IMR-90 (cell line): ENCODE data around the gene OGG1. TPM values are rescaled to one million over a fixed set of nuclear protein-coding genes. Genes with fewer than 3 reads are reported as not detected.

ENCODE experiments used
- ATAC-seq: fragments of 200-7000 bp; cut with Tn5 transposase; 2 replicates; pipeline ENCODE4 v1.9.1; 2020; ENCODE audit warnings: low read depth, mild to moderate bottlenecking, moderate library complexity
- BruUV-seq: library from RNA; stranded (reverse); fragments of 400-500 nt; replicated peaks from 2 replicates; lab custom pipeline; 2021; lab: Mats Ljungman, UMichigan
- CTCF ChIA-PET: fragments of 300-600 bp; formaldehyde crosslinking; extraction: SDS; loops from one replicate; lab custom pipeline; 2021; ENCODE audit warnings: antibody characterized with exemption; lab: Yijun Ruan, JAX
- POLR2A ChIA-PET: fragments of 300-600 bp; sonication (Branson Sonifier 250); formaldehyde crosslinking; loops from one replicate; lab custom pipeline; 2022; ENCODE audit warnings: antibody characterized with exemption; ENCODE audit not compliant: unreplicated experiment; lab: Charles Lee
- DNase-seq: peaks from one replicate; pipeline ENCODE4 v3.0.0; 2013
- H2AFZ ChIP-seq: replicated peaks from 2 replicates; pipeline ENCODE3; 2013; ENCODE audit warnings: low read length, mild to moderate bottlenecking; ENCODE audit not compliant: poor library complexity
- H2AK5ac ChIP-seq: 2 replicates; pipeline ENCODE4 v1.6.1; 2013; ENCODE audit warnings: low read depth, low read length, inconsistent platforms
- H2AK9ac ChIP-seq: replicated peaks from 2 replicates; pipeline ENCODE3; 2013; ENCODE audit warnings: mild to moderate bottlenecking, low read depth, low read length, moderate library complexity; ENCODE audit not compliant: poor library complexity
- H2BK120ac ChIP-seq: 2 replicates; pipeline ENCODE4 v1.6.1; 2013; ENCODE audit warnings: low read depth, low read length, inconsistent platforms
- H2BK15ac ChIP-seq: 3 replicates; pipeline ENCODE4 v1.6.1; 2013; ENCODE audit warnings: low read depth, low read length, inconsistent platforms
- H2BK20ac ChIP-seq: 2 replicates; pipeline ENCODE4 v1.6.1; 2013; ENCODE audit warnings: low read depth, mild to moderate bottlenecking, inconsistent platforms, low read length, moderate library complexity
- H2BK5ac ChIP-seq: 2 replicates; pipeline ENCODE4 v1.6.1; 2013; ENCODE audit warnings: mild to moderate bottlenecking, low read depth, low read length, inconsistent platforms; ENCODE audit not compliant: poor library complexity, severe bottlenecking
- H3K14ac ChIP-seq: replicated peaks from 2 replicates; pipeline ENCODE4 v1.6.1; 2013; ENCODE audit warnings: low read depth, low read length, inconsistent platforms
- H3K18ac ChIP-seq: 2 replicates; pipeline ENCODE4 v1.6.1; 2013; ENCODE audit warnings: low read depth, low read length, control low read depth
- H3K23ac ChIP-seq: 2 replicates; pipeline ENCODE4 v1.6.1; 2013; ENCODE audit warnings: low read depth, low read length, inconsistent platforms
- H3K27ac ChIP-seq: 2 replicates; pipeline ENCODE4 v1.5.1; 2013; ENCODE audit warnings: mild to moderate bottlenecking, control low read depth, low read length; ENCODE audit not compliant: insufficient read depth
- H3K27me3 ChIP-seq: 2 replicates; pipeline ENCODE4 v1.6.1; 2013; ENCODE audit warnings: low read length; ENCODE audit not compliant: control insufficient read depth, insufficient read depth
- H3K36me3 ChIP-seq: 2 replicates; pipeline ENCODE4 v1.6.1; 2013; ENCODE audit warnings: low read length, mixed read lengths; ENCODE audit not compliant: control insufficient read depth, insufficient read depth
- H3K4ac ChIP-seq: 2 replicates; pipeline ENCODE4 v1.6.1; 2013; ENCODE audit warnings: low read depth, low read length, inconsistent platforms
- H3K4me1 ChIP-seq: 2 replicates; pipeline ENCODE4 v1.6.1; 2013; ENCODE audit warnings: low read length, mixed read lengths; ENCODE audit not compliant: control insufficient read depth, insufficient read depth
- H3K4me2 ChIP-seq: 2 replicates; pipeline ENCODE4 v1.6.1; 2013; ENCODE audit warnings: low read depth, mild to moderate bottlenecking, control low read depth, low read length, moderate library complexity
- H3K4me3 ChIP-seq: 2 replicates; pipeline ENCODE4 v1.5.1; 2013; ENCODE audit warnings: low read depth, mild to moderate bottlenecking, control low read depth, low read length, moderate library complexity; ENCODE audit not compliant: insufficient read depth
- H3K56ac ChIP-seq: 2 replicates; pipeline ENCODE4 v1.6.1; 2013; ENCODE audit warnings: low read length, inconsistent platforms; ENCODE audit not compliant: insufficient read depth; ENCODE audit errors: extremely low read depth
- H3K79me1 ChIP-seq, 2 experiments: 2 replicates each; pipeline ENCODE4 v1.6.1; 2013; ENCODE audit warnings: low read length in 2 of 2, inconsistent platforms in 1 of 2, low read depth in 1 of 2
- H3K9ac ChIP-seq: 2 replicates; pipeline ENCODE4 v1.6.1; 2013; ENCODE audit warnings: low read depth, low read length, control low read depth
- H3K9me1 ChIP-seq: 2 replicates; pipeline ENCODE4 v1.6.1; 2013; ENCODE audit warnings: low read length, inconsistent platforms; ENCODE audit not compliant: insufficient read depth
- H3K9me3 ChIP-seq: 2 replicates; pipeline ENCODE4 v1.6.1; 2013; ENCODE audit warnings: low read length; ENCODE audit not compliant: control insufficient read depth, insufficient read depth
- H4K20me1 ChIP-seq: 2 replicates; pipeline ENCODE4 v1.6.1; 2013; ENCODE audit warnings: low read length, inconsistent platforms; ENCODE audit not compliant: insufficient read depth
- H4K5ac ChIP-seq: 2 replicates; pipeline ENCODE4 v1.6.1; 2013; ENCODE audit warnings: mild to moderate bottlenecking, low read depth, low read length, control low read depth
- H4K8ac ChIP-seq, 2 experiments: 2 replicates each; pipeline ENCODE4 v1.6.1; 2013; ENCODE audit warnings: low read depth in 2 of 2, low read length in 2 of 2, control low read depth in 1 of 2, inconsistent platforms in 1 of 2
- H4K91ac ChIP-seq: 2 replicates; pipeline ENCODE4 v1.6.1; 2013; ENCODE audit warnings: low read depth, low read length, inconsistent platforms; ENCODE audit not compliant: insufficient read depth
- CHD1 ChIP-seq: IDR thresholded peaks from 2 replicates; pipeline ENCODE4 v1.6.1; 2012; ENCODE audit warnings: low read depth, low read length, improper control_type of control experiment
- WGBS, 2 experiments: methylation state at CpG; one replicate each; pipeline versions ENCODE4 v1.1.5 to v1.1.7; 2013; ENCODE audit warnings: missing lambda C conversion rate in 2 of 2; ENCODE audit not compliant: insufficient read length in 1 of 2; ENCODE audit errors: extremely low coverage in 2 of 2; 5-methylcytosine and 5-hydroxymethylcytosine counted together
- dilution Hi-C: fragments of 300-500 bp; cut with HindIII; formaldehyde crosslinking; loops from one replicate; pipeline ENCODE4 v1.14.3; 2018; ENCODE audit warnings: low sequenced_read_pairs; ENCODE audit not compliant: unreplicated experiment
- in situ Hi-C: fragments of 300-500 bp; cut with MboI; formaldehyde crosslinking; loops from 3 replicates; pipeline ENCODE4 v1.14.3; 2019; ENCODE audit warnings: low sequenced_read_pairs, inconsistent platforms, mixed read lengths
- intact Hi-C: fragments of 100-400 bp; cut with micrococcal nuclease; formaldehyde crosslinking; loops from 2 replicates; pipeline ENCODE4 v1.10.0; 2022
- polyA plus RNA-seq, 3 experiments: library from polyadenylated mRNA; depleted of rRNA; stranded (reverse); fragments of >200 nt; gene quantifications; 2 replicates each; pipeline ENCODE4 v1.2.3, GENCODE V29; 2012; ENCODE audit warnings: low replicate concordance in 1 of 3
- total RNA-seq: library from RNA; depleted of rRNA; stranded (reverse); fragments of >200 nt; gene quantifications from 2 replicates; pipeline ENCODE4 v1.2.3, GENCODE V29; 2012

OGG1 gene
- total and polyA plus RNA-seq, 2 of the 4 experiments (the other 2 are of a cell fraction), result 14.9 to 25.6 TPM

DNA sequence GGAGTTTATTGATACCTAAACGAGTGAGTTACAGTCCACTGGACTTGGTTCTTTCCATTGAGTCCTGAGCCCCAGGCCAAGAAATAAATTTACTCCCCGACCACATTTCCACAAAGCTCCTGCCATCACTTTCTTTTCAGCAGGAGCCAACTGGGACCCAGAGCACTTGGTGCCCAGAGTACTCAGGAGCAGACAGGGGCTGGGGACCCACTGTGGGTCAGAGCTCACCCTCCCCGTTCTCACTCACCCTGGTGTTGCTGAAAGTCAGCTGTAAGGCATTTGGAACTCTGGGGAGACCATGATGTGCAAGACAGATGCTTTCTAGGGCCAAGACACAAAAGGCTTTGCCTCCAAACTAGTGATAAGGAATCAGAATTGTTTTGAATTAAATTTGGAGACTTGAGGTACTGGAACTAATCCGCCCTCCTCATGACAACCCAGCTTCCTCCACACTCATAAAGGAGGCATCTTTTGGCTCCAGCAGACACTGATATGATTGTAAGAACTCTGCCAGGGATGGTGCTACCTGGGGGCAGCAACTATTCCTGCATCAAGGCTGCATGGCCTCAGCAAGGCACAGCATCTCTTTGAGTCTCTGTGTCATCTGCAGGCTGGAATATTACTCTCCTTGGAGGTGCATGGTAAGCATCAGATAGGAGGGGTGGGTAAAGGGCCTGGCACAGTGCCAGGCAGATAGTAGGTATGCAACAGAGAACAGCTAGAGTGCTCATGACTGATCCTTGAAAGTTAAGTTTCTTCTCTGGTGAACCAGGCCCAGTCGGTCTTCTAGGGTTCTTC, 27.3 kb downstream of the OGG1 start:
- H4K91ac ChIP-seq, result no peak overlapping the region
- H2BK120ac ChIP-seq, result no peak overlapping the region
- H3K4ac ChIP-seq, result no peak overlapping the region
- ChIA-PET CTCF (no interaction called here), POLR2A (no interaction called here)
- no peak for TF ChIP-seq CHD1
- no peak overlapping the region for H3K27ac ChIP-seq
- H3K36me3 ChIP-seq, result peaks cover 18% of the 10 kb centered on the region
- no peak overlapping the region for H3K18ac ChIP-seq
- no peaks in the 10 kb centered on the region for H3K9me3 ChIP-seq
- H3K4me2 ChIP-seq, result no peak overlapping the region
- H2AK9ac ChIP-seq, result no peak overlapping the region
- peaks cover 3% of the 10 kb centered on the region for H3K4me1 ChIP-seq
- no peaks in the 10 kb centered on the region for H4K20me1 ChIP-seq
- no TSS peak for BruUV-seq
- H2AK5ac ChIP-seq, result no peak overlapping the region
- no peak overlapping the region for H4K5ac ChIP-seq
- no peak overlapping the region for H3K56ac ChIP-seq
- in situ Hi-C loops, result no loop called here
- no peak overlapping the region for H3K23ac ChIP-seq
- no peak overlapping the region for H3K4me3 ChIP-seq
- intact Hi-C loops, result no loop called here
- no CpG with 5 or more reads among the region's 5 CpGs for WGBS, 2 experiments
- ATAC-seq (no peak), DNase-seq (no peak)
- H3K79me1 ChIP-seq, result peaks cover 0 to 3% of the 10 kb centered on the region in 2 experiments; a peak in 2 of 4 replicates
- H3K27me3 ChIP-seq, result no peaks in the 10 kb centered on the region
- no peak overlapping the region for H2AFZ ChIP-seq
- dilution Hi-C loops, result no loop called here
- H3K9ac ChIP-seq, result no peak overlapping the region
- H3K14ac ChIP-seq, result no peak overlapping the region
- H2BK15ac ChIP-seq, result no peak overlapping the region
- no peak overlapping the region for H4K8ac ChIP-seq
- peaks cover 9% of the 10 kb centered on the region; the same call in 1 of the 2 replicates for H3K9me1 ChIP-seq
- no peak overlapping the region for H2BK20ac ChIP-seq
- no peak overlapping the region for H2BK5ac ChIP-seq
